T-helper 2 cell treated with Interferon-gamma antibody and Interleukin-4, amounts not matched to agents 5 μg/mL and 100 μg/mL, for 36 hours (primary cell): ENCODE data around the gene GRM5.
"Not testable (repeated sequence)": the region's sequence is repeated elsewhere in the genome, so short reads cannot be mapped to it uniquely, and the experiment has no call there.

Source experiments
- DNase-seq: peaks from one replicate; pipeline ENCODE4 v3.0.0; 2021; ENCODE audit warnings: low spot score
- H3K27ac Mint-ChIP-seq: one replicate; pipeline ENCODE4 v1.8.0; 2021; ENCODE audit warnings: mild to moderate bottlenecking, mixed read lengths
- H3K27me3 Mint-ChIP-seq: one replicate; pipeline ENCODE4 v1.8.0; 2021; ENCODE audit warnings: low read depth, mixed read lengths
- H3K36me3 Mint-ChIP-seq: one replicate; pipeline ENCODE4 v1.8.0; 2021; ENCODE audit warnings: low read depth, mixed read lengths
- H3K4me1 Mint-ChIP-seq: one replicate; pipeline ENCODE4 v1.8.0; 2021; ENCODE audit warnings: low read depth, mixed read lengths
- H3K4me3 Mint-ChIP-seq: one replicate; pipeline ENCODE4 v1.8.0; 2022; ENCODE audit warnings: mild to moderate bottlenecking, moderate library complexity, mixed read lengths
- H3K9me3 Mint-ChIP-seq: one replicate; pipeline ENCODE4 v1.8.0; 2021; ENCODE audit warnings: mixed read lengths

The GRM5 gene

DNA sequence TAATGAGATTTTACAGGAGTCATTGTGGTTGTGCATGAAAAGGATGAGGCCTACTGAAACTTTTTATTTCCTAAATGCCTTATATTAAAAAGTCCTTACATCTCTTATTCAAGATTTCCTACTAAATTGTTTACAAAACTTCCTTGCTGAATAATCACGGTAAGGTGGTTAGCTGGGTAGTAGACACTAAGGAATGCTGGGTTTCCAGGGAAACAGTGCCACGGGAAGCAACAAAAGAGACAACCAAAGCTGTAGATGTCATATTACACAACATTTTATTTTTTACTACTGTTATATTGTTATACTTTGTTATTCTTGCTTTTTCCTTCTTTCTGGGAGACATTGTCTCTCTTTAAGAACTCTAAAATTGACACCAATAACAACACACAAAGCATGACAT is 36.1 kb downstream of the GRM5 start:
- not testable (repeated sequence) for H3K36me3 Mint-ChIP-seq, H3K4me1 Mint-ChIP-seq, H3K4me3 Mint-ChIP-seq, H3K27ac Mint-ChIP-seq, H3K27me3 Mint-ChIP-seq, DNase-seq, H3K9me3 Mint-ChIP-seq

DNA sequence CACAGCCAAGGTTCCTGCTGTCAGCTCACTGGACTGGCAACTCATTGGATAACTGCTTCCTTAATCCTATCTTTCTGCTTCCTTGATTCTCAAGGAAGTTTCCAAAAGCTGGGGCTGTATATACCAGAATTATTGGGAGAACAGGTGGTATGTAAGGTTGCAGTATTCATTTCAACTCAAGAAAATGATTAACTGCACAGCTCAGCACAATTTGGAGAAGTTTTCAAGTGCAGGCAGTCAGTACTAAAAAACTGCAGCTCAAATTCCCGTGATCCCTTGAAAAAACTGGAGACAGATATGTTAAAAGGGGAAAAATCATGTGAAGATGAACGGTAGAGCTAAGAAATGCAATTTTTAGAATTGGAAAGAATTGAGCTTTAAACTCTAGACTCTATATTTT is 44.4 kb downstream of the GRM5 start:
- no peaks in the 10 kb centered on the region for H3K27me3 Mint-ChIP-seq
- no peaks in the 10 kb centered on the region for H3K9me3 Mint-ChIP-seq
- H3K4me3 Mint-ChIP-seq, result no peak overlapping the region
- H3K27ac Mint-ChIP-seq, result no peak overlapping the region
- DNase-seq, result no peak
- H3K4me1 Mint-ChIP-seq, result no peaks in the 10 kb centered on the region
- H3K36me3 Mint-ChIP-seq, result no peaks in the 10 kb centered on the region

DNA sequence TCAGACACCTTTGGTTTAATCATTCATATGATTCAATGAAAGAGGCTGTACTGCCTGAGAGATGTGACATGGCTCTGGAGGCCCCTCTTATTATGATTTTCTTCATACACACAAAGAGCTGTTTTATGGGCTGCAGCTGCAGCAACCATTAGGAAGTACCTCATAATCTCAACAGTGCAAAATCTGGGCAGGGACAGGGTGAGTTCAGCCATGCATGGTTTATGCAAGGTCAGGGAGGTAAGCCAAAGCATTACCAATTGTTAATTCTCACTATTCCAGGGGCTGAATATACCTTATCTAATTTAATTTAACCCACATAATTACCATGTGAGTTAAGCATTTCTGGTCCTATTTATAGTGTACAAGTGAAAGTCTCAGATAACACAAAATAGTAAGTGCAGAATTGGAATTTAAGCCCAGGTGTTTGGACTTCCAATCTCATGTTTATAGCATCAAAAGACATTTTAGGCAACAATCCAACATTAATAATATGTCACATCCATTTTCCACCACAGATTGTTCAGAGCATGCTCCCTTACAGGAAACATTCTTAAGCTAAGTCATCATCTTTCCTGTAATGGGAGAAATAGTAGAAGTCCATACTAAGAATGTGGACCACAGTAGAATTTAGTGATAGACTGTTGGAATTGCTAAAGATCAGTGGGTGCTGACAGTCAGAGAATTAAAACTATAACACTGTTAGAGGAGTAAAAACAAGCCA is 45.8 kb downstream of the GRM5 start:
- H3K36me3 Mint-ChIP-seq, H3K27me3 Mint-ChIP-seq, DNase-seq: not testable (repeated sequence)

DNA sequence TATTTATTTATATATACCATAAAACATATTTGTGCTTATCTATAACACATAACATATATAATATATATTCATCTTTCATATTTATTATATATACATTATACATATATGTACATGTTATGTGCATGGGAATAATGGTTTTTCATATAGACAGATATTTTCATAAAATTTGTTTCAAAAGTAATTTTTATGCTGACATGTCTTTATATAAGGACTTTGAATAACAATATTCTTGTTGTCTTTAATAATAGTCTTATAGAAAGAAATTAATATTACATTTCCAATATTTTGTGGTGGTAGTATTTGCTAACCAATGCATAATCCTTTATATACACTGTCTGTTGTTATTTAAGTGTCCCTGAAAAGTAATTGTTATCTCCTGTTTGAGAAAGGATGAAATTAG is 49.6 kb downstream of the GRM5 start:
- Mint-ChIP-seq H3K4me3 (no peak overlapping the region), H3K27ac (no peak overlapping the region), H3K36me3 (no peaks in the 10 kb centered on the region), H3K27me3 (no peaks in the 10 kb centered on the region), H3K4me1 (no peaks in the 10 kb centered on the region), H3K9me3 (no peaks in the 10 kb centered on the region)
- DNase-seq, result no peak

More for the DNA sequence above, 45.8 kb downstream of the GRM5 start:
- H3K9me3 Mint-ChIP-seq, H3K27ac Mint-ChIP-seq, H3K4me1 Mint-ChIP-seq, H3K4me3 Mint-ChIP-seq: not testable (repeated sequence)

DNA sequence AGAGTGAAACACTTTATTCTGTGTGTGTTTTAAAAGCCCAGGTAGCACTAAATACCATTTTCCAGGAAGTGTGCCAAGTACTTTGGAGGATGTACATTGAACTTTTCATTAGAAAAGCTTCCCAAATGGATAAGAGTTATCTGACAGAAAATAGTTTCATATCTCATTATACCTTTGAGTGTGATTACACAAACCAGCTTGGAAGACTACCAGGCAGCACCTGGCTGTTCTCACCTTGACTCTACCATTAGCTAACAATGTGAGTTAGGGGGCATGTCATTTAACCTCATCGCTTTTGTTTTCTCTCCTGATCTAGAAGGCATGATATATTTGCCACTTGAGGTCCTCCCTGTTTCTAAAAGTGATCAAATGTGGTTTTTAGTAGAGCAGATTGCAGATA is 50.2 kb downstream of the GRM5 start:
- Mint-ChIP-seq H3K9me3 (no peaks in the 10 kb centered on the region), H3K27ac (no peak overlapping the region), H3K4me3 (no peak overlapping the region), H3K4me1 (no peaks in the 10 kb centered on the region), H3K36me3 (no peaks in the 10 kb centered on the region), H3K27me3 (no peaks in the 10 kb centered on the region)
- no peak for DNase-seq

DNA sequence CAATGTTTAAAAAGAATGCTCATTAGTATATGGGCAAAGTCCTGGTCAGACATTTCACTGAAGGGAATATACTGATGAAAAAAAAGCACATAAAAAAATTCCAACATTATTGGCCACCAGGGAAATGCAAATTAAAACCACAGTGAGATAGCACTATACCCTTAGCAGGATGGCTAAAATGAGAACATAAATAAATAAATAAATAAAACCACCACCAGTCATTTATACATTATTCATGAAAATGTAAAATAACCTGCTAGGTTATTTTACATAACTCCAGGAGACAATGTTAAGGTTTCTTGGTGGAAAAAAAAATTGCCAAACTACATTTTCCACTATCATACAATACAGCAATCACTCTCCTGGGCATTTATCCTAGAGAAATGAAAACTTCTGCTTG is 64.9 kb downstream of the GRM5 start:
- not testable (repeated sequence) for H3K9me3 Mint-ChIP-seq, DNase-seq, H3K27ac Mint-ChIP-seq, H3K36me3 Mint-ChIP-seq, H3K4me1 Mint-ChIP-seq, H3K27me3 Mint-ChIP-seq, H3K4me3 Mint-ChIP-seq

DNA sequence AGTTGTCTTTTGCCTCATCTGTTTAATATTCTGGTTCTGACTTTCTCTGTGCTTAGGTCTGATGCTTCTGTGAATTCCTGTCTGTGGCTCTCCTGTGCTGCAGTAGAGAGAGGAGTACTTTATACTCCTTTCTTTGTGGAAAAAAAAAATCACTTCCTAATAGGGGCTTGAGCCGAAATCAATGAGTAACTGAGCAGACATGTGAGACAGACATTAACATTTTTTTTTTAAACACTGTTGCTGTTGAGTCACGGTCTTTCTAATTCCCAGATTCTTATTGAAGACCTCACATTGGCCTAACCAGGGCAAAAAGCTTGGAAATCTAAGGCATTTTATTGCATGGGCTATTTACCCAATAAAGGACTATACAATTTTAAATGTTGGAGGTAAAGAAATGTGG is 86.1 kb downstream of the GRM5 start:
- H3K9me3 Mint-ChIP-seq, result no peaks in the 10 kb centered on the region
- no peak overlapping the region for H3K4me3 Mint-ChIP-seq
- no peaks in the 10 kb centered on the region for H3K4me1 Mint-ChIP-seq
- no peak for DNase-seq
- H3K36me3 Mint-ChIP-seq, result no peaks in the 10 kb centered on the region
- no peaks in the 10 kb centered on the region for H3K27me3 Mint-ChIP-seq
- H3K27ac Mint-ChIP-seq, result no peak overlapping the region

DNA sequence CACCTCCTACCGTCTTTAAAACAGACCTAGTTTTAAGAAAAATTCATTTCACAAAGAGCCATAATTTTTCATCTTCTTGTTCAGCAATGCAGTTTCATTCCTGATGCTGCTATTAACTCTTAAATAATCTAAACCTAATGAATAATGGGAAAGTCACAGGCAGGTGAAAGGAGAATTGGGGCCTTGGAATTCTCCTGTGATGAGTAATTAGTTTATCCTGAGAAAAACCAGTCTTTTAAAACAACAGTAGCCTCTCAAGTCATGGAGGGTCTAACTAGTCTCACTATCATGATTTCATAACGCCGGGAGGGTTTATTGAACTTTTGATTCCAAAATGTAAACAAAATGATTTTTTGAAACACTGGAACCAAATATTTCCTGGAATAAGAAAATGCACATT is 86.8 kb downstream of the GRM5 start:
- not testable (repeated sequence) for H3K27ac Mint-ChIP-seq, H3K4me3 Mint-ChIP-seq, H3K9me3 Mint-ChIP-seq, H3K27me3 Mint-ChIP-seq, DNase-seq, H3K36me3 Mint-ChIP-seq, H3K4me1 Mint-ChIP-seq

DNA sequence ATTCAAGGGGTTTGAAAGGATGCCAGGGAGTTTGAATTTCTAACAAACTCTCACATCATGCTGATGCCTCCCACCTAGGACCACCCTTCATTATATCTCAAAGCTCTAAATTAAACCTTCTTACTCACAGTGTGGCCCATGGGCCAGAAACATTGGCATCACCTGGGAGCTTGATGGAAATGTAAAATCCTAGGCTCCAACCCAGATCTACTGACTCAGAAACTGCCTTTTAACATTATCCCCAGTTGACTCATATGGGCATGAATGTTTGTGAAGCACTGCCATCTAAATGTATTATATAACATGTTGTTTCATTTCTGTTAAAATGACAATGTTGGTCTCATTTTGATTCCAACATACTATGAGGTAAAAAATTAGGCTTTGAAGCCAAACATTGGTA is 90.3 kb downstream of the GRM5 start:
- not testable (repeated sequence) for H3K27me3 Mint-ChIP-seq, H3K9me3 Mint-ChIP-seq, H3K27ac Mint-ChIP-seq, H3K4me1 Mint-ChIP-seq, H3K36me3 Mint-ChIP-seq, DNase-seq, H3K4me3 Mint-ChIP-seq

DNA sequence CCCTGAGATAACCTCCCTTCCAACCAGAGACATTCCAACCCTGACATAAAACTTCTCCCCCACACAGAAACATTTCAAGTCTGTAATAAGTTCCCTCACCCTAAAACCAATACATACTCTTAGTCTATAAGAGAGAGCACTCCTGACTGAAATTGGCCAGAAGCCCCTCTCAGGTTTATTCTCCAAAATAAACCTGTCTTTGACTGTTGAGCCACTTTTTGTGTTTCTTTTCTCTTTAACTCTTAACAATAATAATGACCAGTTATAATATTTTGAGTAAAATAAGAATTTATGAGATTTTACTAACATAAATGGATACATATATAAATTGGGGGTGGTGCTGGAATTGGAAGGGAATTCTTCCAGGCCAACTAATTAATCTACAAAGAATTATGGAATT is 93.6 kb downstream of the GRM5 start:
- Mint-ChIP-seq H3K9me3 (no peaks in the 10 kb centered on the region), H3K27me3 (no peaks in the 10 kb centered on the region), H3K4me3 (no peak overlapping the region), H3K27ac (no peak overlapping the region), H3K36me3 (no peaks in the 10 kb centered on the region), H3K4me1 (no peaks in the 10 kb centered on the region)
- DNase-seq, result no peak

DNA sequence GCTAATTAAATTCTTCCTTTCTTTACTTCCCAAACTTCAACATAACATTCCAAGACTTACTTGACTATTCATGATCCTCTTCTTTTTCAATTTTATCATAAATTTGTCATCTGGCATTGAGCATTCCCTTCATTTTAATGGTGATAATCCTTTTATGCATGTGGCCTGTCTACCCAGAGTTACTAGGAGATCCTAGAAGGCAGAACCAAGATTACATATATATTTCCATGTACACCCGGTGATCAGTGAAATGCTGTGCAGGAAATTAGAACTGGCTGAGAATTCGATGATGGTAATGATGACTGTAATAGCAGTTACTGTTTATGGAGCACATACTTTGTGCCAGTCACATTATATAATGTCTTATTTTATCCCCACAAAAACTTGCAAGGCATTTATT is 104.2 kb downstream of the GRM5 start:
- not testable (repeated sequence) for H3K27ac Mint-ChIP-seq, H3K36me3 Mint-ChIP-seq, H3K4me1 Mint-ChIP-seq, H3K4me3 Mint-ChIP-seq, DNase-seq, H3K9me3 Mint-ChIP-seq, H3K27me3 Mint-ChIP-seq

DNA sequence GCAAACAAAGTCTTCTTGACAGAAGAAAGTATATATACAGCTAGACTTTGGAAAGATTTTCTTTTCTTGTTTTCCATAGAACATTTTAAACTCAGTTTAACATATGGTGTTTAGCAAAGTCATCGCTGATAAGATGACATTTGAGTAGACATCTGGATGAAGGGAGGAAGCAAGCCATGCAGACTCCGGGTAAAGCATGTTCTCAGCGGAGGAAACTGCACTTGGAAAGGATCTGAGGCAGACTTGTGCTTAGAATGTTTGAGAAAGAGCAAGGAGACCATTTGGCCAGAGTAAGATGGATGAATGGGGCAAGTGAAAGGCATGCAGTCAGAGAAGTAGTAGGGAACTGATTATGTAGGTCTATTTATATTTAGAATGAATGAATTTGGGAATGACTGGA is 105.9 kb downstream of the GRM5 start:
- not testable (repeated sequence) for H3K36me3 Mint-ChIP-seq, H3K27ac Mint-ChIP-seq, H3K9me3 Mint-ChIP-seq, DNase-seq, H3K4me3 Mint-ChIP-seq, H3K27me3 Mint-ChIP-seq, H3K4me1 Mint-ChIP-seq

DNA sequence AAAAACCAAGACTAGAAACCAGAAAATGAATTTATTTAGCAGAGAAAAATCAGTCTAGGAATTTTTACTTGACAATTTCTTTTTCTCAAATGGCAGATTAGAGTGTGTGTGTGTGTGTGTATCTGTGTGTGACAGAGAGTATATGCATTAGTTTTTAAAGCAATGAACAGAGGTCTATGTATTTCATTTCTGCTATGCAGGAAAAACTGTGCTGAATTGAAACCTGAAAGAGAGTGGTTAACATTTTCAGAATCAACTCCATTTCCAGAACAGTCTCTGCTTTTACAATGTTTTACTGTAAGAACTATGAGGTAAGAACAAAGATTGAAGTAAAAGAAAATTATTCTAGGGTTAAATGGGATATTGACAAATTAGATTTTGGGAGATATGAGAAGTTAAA is 114.8 kb downstream of the GRM5 start:
- Mint-ChIP-seq H3K36me3 (no peaks in the 10 kb centered on the region), H3K27me3 (no peaks in the 10 kb centered on the region), H3K9me3 (no peaks in the 10 kb centered on the region), H3K4me1 (no peaks in the 10 kb centered on the region), H3K4me3 (no peak overlapping the region), H3K27ac (no peak overlapping the region)
- DNase-seq, result no peak

DNA sequence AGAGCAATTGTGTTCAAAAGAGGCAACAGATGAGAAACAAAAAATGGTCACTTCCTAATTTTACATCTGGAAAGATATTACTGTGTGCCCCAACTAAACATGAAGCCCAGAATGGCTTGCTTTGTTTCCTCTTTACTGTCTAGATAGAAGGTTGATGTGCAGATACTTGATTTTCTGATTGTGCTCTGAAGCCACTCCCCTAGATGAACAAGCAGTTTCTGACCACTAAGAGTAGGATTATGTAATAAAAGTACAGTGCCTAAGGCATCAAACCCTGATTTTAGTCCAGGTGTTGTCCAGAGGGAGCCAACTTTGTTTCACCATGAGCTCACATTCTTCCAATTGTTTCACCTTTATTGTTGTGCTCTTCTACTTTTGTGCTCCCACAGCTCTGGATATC is 116.9 kb downstream of the GRM5 start:
- H3K27me3 Mint-ChIP-seq, H3K4me1 Mint-ChIP-seq, H3K27ac Mint-ChIP-seq, H3K9me3 Mint-ChIP-seq, DNase-seq, H3K4me3 Mint-ChIP-seq, H3K36me3 Mint-ChIP-seq: not testable (repeated sequence)

DNA sequence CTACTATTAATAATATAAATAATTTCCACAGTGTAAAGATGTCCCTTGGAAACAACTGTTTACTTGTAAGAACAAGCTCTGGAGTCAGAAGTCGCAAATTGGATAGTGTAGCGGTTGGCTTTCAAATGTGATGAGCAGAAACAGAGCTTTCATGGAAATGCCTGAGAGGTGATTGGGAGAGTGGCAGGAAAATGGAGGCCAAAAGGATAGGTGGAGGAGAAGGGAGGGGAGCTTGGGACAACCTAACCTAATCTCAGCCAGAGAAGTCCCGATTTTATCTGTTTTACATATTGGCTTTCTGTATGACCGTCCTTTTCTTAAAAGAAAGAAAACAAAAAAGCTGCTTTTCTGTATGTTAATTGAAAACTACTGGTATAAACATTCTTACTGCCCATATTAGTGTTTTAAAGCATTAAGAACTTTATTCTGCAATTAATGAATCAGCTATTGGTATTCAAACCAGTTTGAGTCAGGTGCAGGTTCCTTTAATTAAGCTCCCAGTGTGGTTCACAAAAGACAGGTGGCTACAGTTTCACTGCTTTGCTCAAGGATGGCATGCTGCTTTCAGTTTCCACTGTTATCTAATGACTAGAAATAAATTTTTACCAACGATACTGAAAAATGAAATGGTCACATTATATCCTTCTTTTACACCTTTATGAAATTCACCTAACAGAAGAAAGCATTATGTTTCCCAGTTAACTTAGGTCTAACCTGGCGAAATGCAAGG is 117.8 kb downstream of the GRM5 start:
- H3K4me3 Mint-ChIP-seq, DNase-seq: not testable (repeated sequence)

More for the DNA sequence above, 117.8 kb downstream of the GRM5 start:
- not testable (repeated sequence) for H3K36me3 Mint-ChIP-seq, H3K27me3 Mint-ChIP-seq, H3K4me1 Mint-ChIP-seq, H3K9me3 Mint-ChIP-seq, H3K27ac Mint-ChIP-seq
